ENCODE measurements around the gene CNR2. TPM values are rescaled to one million over a fixed set of nuclear protein-coding genes. Genes with fewer than 3 reads are reported as not detected.

The CNR2 gene
- total RNA-seq, 2 experiments from 2014 or later = 0.25 TPM

DNA sequence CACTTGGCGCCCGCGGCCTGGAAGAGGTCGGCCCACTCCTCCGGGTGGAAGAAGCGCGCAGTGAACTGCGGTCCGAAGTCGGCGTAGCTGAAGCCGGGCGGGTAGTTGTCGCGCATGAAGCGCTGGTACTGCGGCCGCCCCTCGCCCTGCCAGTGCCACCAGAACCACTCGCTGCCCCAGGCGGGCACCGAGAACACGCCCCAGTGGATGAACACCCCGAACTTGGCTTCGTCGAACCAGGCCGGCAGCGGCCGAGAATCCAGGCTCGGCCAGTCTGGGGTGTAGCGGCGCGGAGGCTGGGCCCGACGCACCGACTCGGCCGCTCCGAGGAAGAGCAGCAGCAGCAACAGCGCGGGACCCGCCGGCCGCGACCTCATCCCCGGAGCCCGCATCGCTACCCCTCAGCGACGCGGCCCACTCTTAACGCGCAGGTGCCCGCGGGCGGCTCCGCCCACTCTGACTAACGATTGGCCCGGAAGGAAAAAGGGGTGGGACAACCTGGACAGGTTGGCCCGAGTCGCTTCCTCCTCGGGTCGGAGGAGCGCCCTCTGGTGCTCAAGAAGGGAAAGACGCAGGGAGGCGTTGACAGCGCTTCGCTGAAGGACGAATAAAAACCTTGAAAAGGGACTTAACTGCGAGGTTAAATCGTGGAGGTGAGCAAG lies 45.1 kb downstream of the CNR2 start, which contains the start of gene FUCA1:
Gene FUCA1 (minus strand): TSS at position 396 of the 662 bp plus-strand sequence. CDS start 4 bp downstream, at position 392.
- H3K36me3 Mint-ChIP-seq (ENCODE audit: low read depth) = peaks cover 4% of the 10 kb centered on the region

DNA sequence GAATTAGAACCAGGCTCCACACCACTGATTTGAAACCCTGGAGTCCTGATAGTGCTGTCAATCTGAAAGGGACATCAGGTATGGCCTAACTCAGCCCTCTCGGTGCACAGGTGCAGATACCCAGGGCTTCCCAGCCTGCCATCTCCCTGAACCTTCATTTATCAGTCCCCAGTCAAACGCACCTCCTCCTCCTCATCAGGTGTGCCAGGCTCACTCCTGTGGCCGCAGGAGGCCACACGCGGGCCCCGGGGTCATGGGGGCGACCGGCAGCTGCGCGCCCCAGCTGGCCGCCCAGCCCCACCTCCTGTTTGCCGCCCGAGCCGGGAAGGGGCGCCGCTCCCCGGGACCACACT lies 45.6 kb downstream of the CNR2 start:
- Mint-ChIP-seq H3K27me3 (no peaks in the 10 kb centered on the region), H3K9me3 (no peaks in the 10 kb centered on the region), H3K36me3 (ENCODE audit: low read depth) (peaks cover 6% of the 10 kb centered on the region), H3K27ac (no peak overlapping the region), H3K4me1 (ENCODE audit: low read depth) (peaks cover 18% of the 10 kb centered on the region), H3K4me3 (peak overlapping the region; percentile 76)
- ChIA-PET POLR2A (no interaction called here), CTCF (interaction anchor here (0.9 to 4.1 kb wide), 5 partner anchors 10 to 96 kb away, joined by 3 to 33 read pairs (median 11); no protein-coding TSS in a partner anchor)
- DNase-seq (no peak), ATAC-seq (no peak)
- TF ChIP-seq, protein P1, sequence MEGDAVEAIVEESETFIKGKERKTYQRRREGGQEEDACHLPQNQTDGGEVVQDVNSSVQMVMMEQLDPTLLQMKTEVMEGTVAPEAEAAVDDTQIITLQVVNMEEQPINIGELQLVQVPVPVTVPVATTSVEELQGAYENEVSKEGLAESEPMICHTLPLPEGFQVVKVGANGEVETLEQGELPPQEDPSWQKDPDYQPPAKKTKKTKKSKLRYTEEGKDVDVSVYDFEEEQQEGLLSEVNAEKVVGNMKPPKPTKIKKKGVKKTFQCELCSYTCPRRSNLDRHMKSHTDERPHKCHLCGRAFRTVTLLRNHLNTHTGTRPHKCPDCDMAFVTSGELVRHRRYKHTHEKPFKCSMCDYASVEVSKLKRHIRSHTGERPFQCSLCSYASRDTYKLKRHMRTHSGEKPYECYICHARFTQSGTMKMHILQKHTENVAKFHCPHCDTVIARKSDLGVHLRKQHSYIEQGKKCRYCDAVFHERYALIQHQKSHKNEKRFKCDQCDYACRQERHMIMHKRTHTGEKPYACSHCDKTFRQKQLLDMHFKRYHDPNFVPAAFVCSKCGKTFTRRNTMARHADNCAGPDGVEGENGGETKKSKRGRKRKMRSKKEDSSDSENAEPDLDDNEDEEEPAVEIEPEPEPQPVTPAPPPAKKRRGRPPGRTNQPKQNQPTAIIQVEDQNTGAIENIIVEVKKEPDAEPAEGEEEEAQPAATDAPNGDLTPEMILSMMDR (IDR thresholded peaks at IDR 0.05) = no peak
- intact Hi-C loops (cut with micrococcal nuclease) = loop anchor here (5.0 kb wide), 1 partner anchor 65 kb away; the partner anchor contains the start of gene GALE

More for the DNA sequence above, 45.1 kb downstream of the CNR2 start, which contains the start of gene FUCA1:
- H3K9me3 Mint-ChIP-seq = no peaks in the 10 kb centered on the region
- peak within 1 kb of the TSS; percentile 76 for H3K4me3 Mint-ChIP-seq
- POLR2A ChIA-PET = no interaction called here
- H3K27me3 Mint-ChIP-seq = no peaks in the 10 kb centered on the region
- peak; percentile 96 for DNase-seq
- intact Hi-C loops (cut with micrococcal nuclease) = loop anchor here (5.0 kb wide), 1 partner anchor 66 kb away; the partner anchor contains the start of gene GALE
- CTCF ChIA-PET = interaction anchor here (0.9 to 4.1 kb wide), 9 partner anchors 10 to 96 kb away, joined by 3 to 33 read pairs (median 4); partner anchors contain the start of gene GALE
- TF ChIP-seq, protein P1 (IDR thresholded peaks at IDR 0.05) = peak; percentile 87
- ATAC-seq = peak; percentile 98
- peak within 1 kb of the TSS; percentile 53 for H3K27ac Mint-ChIP-seq
- peaks cover 18% of the 10 kb centered on the region for H3K4me1 Mint-ChIP-seq (ENCODE audit: low read depth)

DNA sequence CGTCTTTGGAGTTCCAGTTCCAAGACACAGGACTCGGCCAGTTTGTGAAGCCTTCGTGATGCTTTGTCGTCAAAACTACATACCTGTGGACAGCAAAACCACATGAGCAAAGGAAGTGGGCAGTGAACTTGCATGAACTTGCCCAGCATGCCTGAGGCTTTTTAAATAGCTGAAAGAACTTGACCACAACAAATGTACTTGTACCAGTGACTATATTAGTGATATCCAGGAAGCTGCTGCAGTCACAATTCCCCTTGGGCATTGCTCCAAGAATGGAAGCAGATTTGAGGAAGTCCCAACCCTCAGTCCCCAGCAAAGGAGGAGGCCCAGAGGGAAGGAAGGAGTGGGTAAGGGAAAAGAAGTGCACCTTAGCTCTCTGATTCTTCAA lies 47.6 kb downstream of the CNR2 start:
- no peak for DNase-seq
- Mint-ChIP-seq H3K4me3 (no peak overlapping the region), H3K27me3 (no peaks in the 10 kb centered on the region), H3K36me3 (ENCODE audit: low read depth) (peaks cover 9% of the 10 kb centered on the region), H3K4me1 (ENCODE audit: low read depth) (peaks cover 18% of the 10 kb centered on the region), H3K9me3 (no peaks in the 10 kb centered on the region), H3K27ac (no peak overlapping the region)
- CTCF ChIA-PET = interaction anchor here (1.1 to 2.0 kb wide), 3 partner anchors 17 to 205 kb away, joined by 3 to 6 read pairs (median 4); no protein-coding TSS in a partner anchor
- intact Hi-C loops (cut with micrococcal nuclease) = loop anchor here (5.0 kb wide), 1 partner anchor 63 kb away; the partner anchor contains the start of gene GALE
- POLR2A ChIA-PET = no interaction called here
- ATAC-seq = no peak
- TF ChIP-seq, protein P1 (IDR thresholded peaks at IDR 0.05) = no peak

DNA sequence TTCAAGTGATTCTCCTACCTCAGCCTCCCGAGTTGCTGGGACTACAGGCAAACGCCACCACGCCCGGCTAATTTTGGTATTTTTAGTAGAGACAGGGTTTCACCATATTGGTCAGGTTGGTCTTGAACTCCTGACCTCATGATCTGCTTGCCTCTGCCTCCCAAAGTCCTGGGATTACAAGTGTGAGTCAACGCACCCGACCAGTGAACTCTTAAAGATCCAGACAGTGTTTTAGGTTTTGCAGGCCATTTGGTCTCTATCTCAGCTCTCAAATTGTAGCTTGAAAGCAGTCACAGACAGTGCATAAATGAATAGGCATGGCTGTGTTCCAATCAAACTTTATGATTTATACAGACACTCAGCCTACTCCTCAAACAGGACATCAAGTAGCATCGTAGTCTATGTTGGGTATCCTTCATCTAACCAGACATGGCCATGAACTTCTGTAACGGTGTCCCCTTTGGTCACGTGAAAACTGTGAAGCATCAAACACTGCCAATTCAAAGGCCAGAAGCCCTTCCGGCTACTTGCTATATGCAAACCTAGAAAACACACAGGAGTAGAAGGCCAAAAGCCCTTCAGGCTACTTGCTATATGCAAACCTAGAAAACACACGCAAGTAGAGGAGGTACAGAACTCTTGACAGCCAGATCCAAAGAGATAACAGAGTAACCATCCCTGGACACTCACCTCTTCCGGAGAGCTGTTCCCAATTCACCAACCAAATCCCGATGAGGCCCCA lies 48.2 kb downstream of the CNR2 start:
- H3K27me3 Mint-ChIP-seq = no peaks in the 10 kb centered on the region
- H3K27ac Mint-ChIP-seq = no peak overlapping the region
- ATAC-seq (no peak), DNase-seq (no peak)
- H3K4me3 Mint-ChIP-seq = no peak overlapping the region
- no peaks in the 10 kb centered on the region for H3K9me3 Mint-ChIP-seq
- POLR2A ChIA-PET = no interaction called here
- peaks cover 18% of the 10 kb centered on the region for H3K4me1 Mint-ChIP-seq (ENCODE audit: low read depth)
- CTCF ChIA-PET = interaction anchor here (2.0 kb wide), 1 partner anchor 54 kb away, joined by 6 read pairs; no protein-coding TSS in a partner anchor
- intact Hi-C loops (cut with micrococcal nuclease) = loop anchor here (5.0 kb wide), 1 partner anchor 63 kb away; the partner anchor contains the start of gene GALE
- H3K36me3 Mint-ChIP-seq (ENCODE audit: low read depth) = peaks cover 9% of the 10 kb centered on the region
- TF ChIP-seq, protein P1 (IDR thresholded peaks at IDR 0.05) = no peak

Measured in activated CD8-positive, alpha-beta T cell treated with anti-CD3 and anti-CD28 coated beads for 36 hours (primary cell).